ENCODE measurements around the gene MAB21L4. TPM values are rescaled to one million over a fixed set of nuclear protein-coding genes. Genes with fewer than 3 reads are reported as not detected.

The MAB21L4 gene
- total and polyA plus RNA-seq, 2 experiments from 2014 or later: not detected

DNA sequence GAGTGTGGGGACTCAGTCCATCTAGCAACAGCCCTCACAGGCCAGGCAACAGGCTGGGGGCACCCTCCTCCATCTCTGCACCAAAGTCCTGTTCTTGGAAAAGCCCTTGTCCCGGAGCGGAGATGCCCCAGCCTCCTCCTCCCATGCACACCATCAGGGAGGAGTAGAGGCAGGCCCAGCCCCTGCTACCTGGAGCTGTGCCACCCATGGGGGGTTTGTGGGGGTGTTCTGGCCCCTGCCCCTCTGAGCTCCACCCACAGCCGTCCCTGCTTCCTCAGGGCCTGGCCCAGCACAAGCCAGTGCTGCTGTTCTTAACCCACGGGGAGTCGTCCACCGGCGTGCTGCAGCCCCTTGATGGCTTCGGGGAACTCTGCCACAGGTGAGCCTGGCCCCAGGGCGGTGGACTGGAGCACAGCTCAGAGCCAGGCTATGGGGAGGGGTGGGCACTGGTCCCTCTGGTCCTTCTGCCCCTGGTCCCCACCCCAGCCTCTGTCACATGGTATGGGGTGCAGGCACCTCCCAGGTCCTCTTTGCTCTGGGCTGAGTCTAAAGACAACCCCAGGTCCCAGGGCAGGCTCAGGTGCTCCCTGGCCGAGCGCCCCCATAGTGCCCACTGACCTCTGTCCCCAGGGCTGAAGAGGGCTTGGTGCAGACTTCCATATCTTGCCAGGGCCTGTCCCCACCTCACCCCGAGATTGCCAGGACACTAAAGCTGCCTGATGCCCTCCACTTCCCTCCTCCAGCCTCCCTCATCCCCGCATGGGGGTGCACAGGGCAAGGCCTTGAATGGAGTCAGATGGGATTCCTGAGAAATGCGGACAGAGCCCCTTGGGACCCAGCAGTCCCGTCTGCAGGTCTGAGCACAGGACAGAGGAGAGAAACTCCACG lies 24.6 kb downstream of the MAB21L4 start:
- no peak overlapping the region for H2AFZ ChIP-seq
- H3K9ac ChIP-seq: no peak overlapping the region
- in situ Hi-C loops (cut with MboI): no loop called here
- no peaks in the 10 kb centered on the region for H3F3A ChIP-seq (ENCODE audit: insufficient read depth)
- no peaks in the 10 kb centered on the region for H3K9me3 ChIP-seq (ENCODE audit: low read depth)
- H4K20me1 ChIP-seq (ENCODE audit: insufficient read depth): no peaks in the 10 kb centered on the region
- H3K4me2 ChIP-seq (ENCODE audit: unreplicated experiment): no peak overlapping the region
- no peaks in the 10 kb centered on the region for H3K79me2 ChIP-seq (ENCODE audit: insufficient read depth)
- TF ChIP-seq EZH2 (IDR thresholded peaks at IDR 0.05; ENCODE audit: insufficient read depth, poor library complexity, severe bottlenecking) (no peak), EZH2phosphoT487 (IDR thresholded peaks at IDR 0.05; ENCODE audit: insufficient read depth, low read depth) (no peak)
- no peaks in the 10 kb centered on the region for H3K9me2 ChIP-seq (ENCODE audit: insufficient read depth)
- no peaks in the 10 kb centered on the region for H3K36me3 ChIP-seq (ENCODE audit: low read depth)
- no peaks in the 10 kb centered on the region for H3K4me1 ChIP-seq (ENCODE audit: insufficient read depth)
- DNase-seq: no peak
- H3K27ac ChIP-seq: no peak overlapping the region
- H3K4me3 ChIP-seq: no peak overlapping the region
- WGBS, 2 experiments (ENCODE audit: low coverage in 1 of 2, low lambda C conversion rate in 2 of 2, missing lambda C conversion rate in 2 of 2): 65 to 66% methylated on average over 16 of the region's 16 CpGs
- no peaks in the 10 kb centered on the region; the same call in 1 of the 2 replicates for H3K27me3 ChIP-seq (replicated peaks; ENCODE audit: insufficient read depth)

DNA sequence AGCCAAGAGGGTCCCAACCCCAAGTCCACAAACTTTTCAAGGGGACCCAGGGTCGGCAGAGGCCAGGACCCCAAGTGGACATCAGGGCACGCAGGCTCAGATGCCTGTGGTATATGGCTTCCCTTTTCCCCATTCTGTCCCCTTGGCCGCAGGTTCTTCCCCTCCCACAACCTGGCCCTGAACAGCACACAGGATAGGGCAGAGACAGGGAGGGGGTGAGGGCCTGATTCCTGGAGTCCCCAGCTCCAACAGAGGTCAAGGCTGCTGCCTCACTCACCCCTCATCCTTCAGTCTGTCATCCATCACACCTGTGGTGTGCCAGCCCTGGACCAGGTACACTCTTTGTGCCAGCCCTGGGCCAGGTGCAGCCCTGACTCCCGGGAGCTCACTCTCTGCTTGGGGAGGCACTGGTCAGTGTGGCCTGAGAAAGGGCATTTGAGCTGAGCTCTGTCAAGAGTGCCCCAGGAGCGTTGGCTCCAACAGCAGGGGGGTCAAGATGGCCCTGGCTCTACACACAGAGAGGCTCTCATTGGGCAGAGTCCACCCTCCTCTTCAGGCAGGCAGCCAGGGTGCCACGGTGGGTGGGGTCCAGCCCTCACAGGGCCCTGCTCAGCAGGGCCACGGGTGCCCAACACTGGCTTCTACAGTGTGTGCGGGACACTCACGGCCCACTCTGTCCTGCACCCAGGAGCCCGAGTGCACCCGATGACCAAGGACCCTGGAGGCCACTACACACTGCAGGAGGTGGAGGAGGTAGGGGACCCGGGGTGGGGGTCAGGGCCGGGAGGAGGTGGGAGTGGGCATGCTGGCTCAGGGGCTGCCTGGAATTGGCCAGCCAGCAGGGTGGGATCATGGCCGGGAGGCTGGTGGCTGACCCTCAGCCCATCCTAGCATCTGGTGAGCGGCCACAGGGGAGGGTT lies 25.7 kb downstream of the MAB21L4 start:
- no peaks in the 10 kb centered on the region for H3F3A ChIP-seq (ENCODE audit: insufficient read depth)
- no peaks in the 10 kb centered on the region for H3K9me2 ChIP-seq (ENCODE audit: insufficient read depth)
- in situ Hi-C loops (cut with MboI): no loop called here
- no peak for DNase-seq
- no peaks in the 10 kb centered on the region for H3K79me2 ChIP-seq (ENCODE audit: insufficient read depth)
- H3K9me3 ChIP-seq (ENCODE audit: low read depth): no peaks in the 10 kb centered on the region
- 71 to 74% methylated on average over 13 to 15 of the region's 15 CpGs for WGBS, 2 experiments (ENCODE audit: low coverage in 1 of 2, low lambda C conversion rate in 2 of 2, missing lambda C conversion rate in 2 of 2)
- H3K27me3 ChIP-seq (replicated peaks; ENCODE audit: insufficient read depth): no peaks in the 10 kb centered on the region; the same call in 1 of the 2 replicates
- H3K4me1 ChIP-seq (ENCODE audit: insufficient read depth): no peaks in the 10 kb centered on the region
- TF ChIP-seq EZH2phosphoT487 (IDR thresholded peaks at IDR 0.05; ENCODE audit: insufficient read depth, low read depth): no peak
- no peak for TF ChIP-seq EZH2 (IDR thresholded peaks at IDR 0.05; ENCODE audit: insufficient read depth, poor library complexity, severe bottlenecking)
- no peaks in the 10 kb centered on the region for H3K36me3 ChIP-seq (ENCODE audit: low read depth)
- H4K20me1 ChIP-seq (ENCODE audit: insufficient read depth): no peaks in the 10 kb centered on the region
- H2AFZ ChIP-seq: no peak overlapping the region
- H3K4me2 ChIP-seq (ENCODE audit: unreplicated experiment): no peak overlapping the region
- no peak overlapping the region for H3K9ac ChIP-seq
- H3K27ac ChIP-seq: no peak overlapping the region
- no peak overlapping the region for H3K4me3 ChIP-seq

DNA sequence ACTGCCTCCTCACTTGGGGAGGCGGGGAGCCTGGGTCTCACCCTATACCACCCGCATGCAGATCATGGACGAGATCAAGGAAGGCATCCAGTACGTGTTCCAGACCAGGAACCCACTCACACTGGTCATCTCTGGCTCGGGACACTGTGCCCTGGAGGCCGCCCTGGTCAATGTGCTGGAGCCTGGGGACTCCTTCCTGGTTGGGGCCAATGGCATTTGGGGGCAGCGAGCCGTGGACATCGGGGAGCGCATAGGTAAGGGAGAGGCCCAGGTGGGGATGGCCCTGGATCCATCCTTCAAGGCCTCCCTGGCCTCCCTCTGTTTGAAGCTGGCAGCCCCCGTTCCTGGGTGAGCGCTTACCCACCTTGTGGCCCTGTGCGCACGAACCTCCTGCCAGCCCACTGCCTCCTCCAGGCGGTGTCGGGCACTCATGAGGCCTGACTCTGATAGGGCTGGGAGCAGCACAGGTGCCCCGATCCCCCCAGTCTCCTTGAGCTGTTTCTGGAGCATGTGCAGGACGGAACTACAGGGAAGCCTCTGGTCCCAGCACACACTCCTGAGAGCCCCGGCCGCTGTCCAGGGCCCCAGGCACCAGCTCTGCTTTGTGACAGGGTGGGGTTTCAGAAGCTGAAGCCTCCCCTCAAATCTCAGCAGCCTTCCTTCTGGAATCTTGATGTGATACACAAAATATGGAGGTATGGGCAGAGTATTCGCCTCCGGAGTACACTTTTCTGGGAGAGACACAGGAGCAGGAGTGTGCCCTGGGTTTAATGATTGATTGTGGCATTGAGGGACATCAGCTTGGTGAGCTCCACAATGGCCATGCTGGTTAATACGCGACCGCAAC lies 26.6 kb downstream of the MAB21L4 start:
- in situ Hi-C loops (cut with MboI): no loop called here
- H4K20me1 ChIP-seq (ENCODE audit: insufficient read depth): no peaks in the 10 kb centered on the region
- WGBS, 2 experiments (ENCODE audit: low coverage in 1 of 2, low lambda C conversion rate in 2 of 2, missing lambda C conversion rate in 2 of 2): 74 to 79% methylated on average over 25 of the region's 25 CpGs
- no peaks in the 10 kb centered on the region for H3F3A ChIP-seq (ENCODE audit: insufficient read depth)
- no peak overlapping the region for H3K4me3 ChIP-seq
- H3K9ac ChIP-seq: no peak overlapping the region
- no peaks in the 10 kb centered on the region for H3K9me2 ChIP-seq (ENCODE audit: insufficient read depth)
- no peak overlapping the region for H3K27ac ChIP-seq
- no peaks in the 10 kb centered on the region for H3K9me3 ChIP-seq (ENCODE audit: low read depth)
- DNase-seq: no peak
- H3K4me1 ChIP-seq (ENCODE audit: insufficient read depth): no peaks in the 10 kb centered on the region
- H2AFZ ChIP-seq: no peak overlapping the region
- no peaks in the 10 kb centered on the region for H3K36me3 ChIP-seq (ENCODE audit: low read depth)
- H3K79me2 ChIP-seq (ENCODE audit: insufficient read depth): no peaks in the 10 kb centered on the region
- H3K4me2 ChIP-seq (ENCODE audit: unreplicated experiment): no peak overlapping the region
- peaks cover 3% of the 10 kb centered on the region; the same call in 1 of the 2 replicates for H3K27me3 ChIP-seq (replicated peaks; ENCODE audit: insufficient read depth)
- TF ChIP-seq EZH2 (IDR thresholded peaks at IDR 0.05; ENCODE audit: insufficient read depth, poor library complexity, severe bottlenecking) (no peak), EZH2phosphoT487 (IDR thresholded peaks at IDR 0.05; ENCODE audit: insufficient read depth, low read depth) (no peak)
